Right ventricle myocardium inferior (tissue), 1 donor: Measurements from ENCODE around the gene UNC5A. TPM values are rescaled to one million over a fixed set of nuclear protein-coding genes. Genes with fewer than 3 reads are reported as not detected.
A peak's percentile ranks its signal among the peaks of the same experiment; 100 is the strongest.

Source experiments
- ATAC-seq: fragments of 200-7000 bp; cut with Tn5 transposase; one replicate; pipeline ENCODE4 v1.9.1; 2020; ENCODE audit warnings: mild to moderate bottlenecking, moderate library complexity
- DNase-seq: peaks from one replicate; pipeline ENCODE4 v3.0.0; 2021; ENCODE audit errors: missing footprints
- intact Hi-C: fragments of 100-400 bp; cut with DNase I; formaldehyde crosslinking; loops from one replicate; pipeline ENCODE4 v1.11.0; 2022
- total RNA-seq: library from RNA; stranded (reverse); fragmentation: NEBNext Ultra II Directional; extraction: Animal tissue kit (Norgen Biotek cat#: 25700); gene quantifications from one replicate; pipeline ENCODE4 v1.2.1, GENCODE V29; 2021
- donor health status: DM: no; HTN: yes; CAD: no; lungs with severe emphysema.

UNC5A gene
- total RNA-seq, 1 donor from 2014 or later: 0.08 TPM

GRCh38 chr5:176796970-176797369 lies 13.4 kb upstream of the UNC5A start:
- intact Hi-C loops: no loop called here
- ATAC-seq (no peak), DNase-seq (peak; percentile 9)

GRCh38 chr5:176797456-176798050 lies 12.8 kb upstream of the UNC5A start:
- intact Hi-C loops: no loop called here
- peak; percentile 52 for DNase-seq
- no peak for ATAC-seq

GRCh38 chr5:176798086-176798876 lies 12.1 kb upstream of the UNC5A start:
- DNase-seq (peak; percentile 4), ATAC-seq (no peak)
- intact Hi-C loops: no loop called here

- DNase-seq: peak; percentile 4
- intact Hi-C loops: no loop called here
- ATAC-seq: no peak
Measured at GRCh38 chr5:176798949-176799348, 11.4 kb upstream of the UNC5A start.

- intact Hi-C loops: no loop called here
- peak; percentile 1 for DNase-seq
- ATAC-seq: no peak
Measured at GRCh38 chr5:176799488-176799887, 10.9 kb upstream of the UNC5A start.

- intact Hi-C loops: no loop called here
Measured at GRCh38 chr5:176800024-176800423, 10.3 kb upstream of the UNC5A start.

GRCh38 chr5:176802116-176802784 lies 8.1 kb upstream of the UNC5A start:
- DNase-seq: peak; percentile 1
- intact Hi-C loops: no loop called here
- no peak for ATAC-seq

More at GRCh38 chr5:176800024-176800423, 10.3 kb upstream of the UNC5A start:
- ATAC-seq (no peak), DNase-seq (peak; percentile 25)

DNA sequence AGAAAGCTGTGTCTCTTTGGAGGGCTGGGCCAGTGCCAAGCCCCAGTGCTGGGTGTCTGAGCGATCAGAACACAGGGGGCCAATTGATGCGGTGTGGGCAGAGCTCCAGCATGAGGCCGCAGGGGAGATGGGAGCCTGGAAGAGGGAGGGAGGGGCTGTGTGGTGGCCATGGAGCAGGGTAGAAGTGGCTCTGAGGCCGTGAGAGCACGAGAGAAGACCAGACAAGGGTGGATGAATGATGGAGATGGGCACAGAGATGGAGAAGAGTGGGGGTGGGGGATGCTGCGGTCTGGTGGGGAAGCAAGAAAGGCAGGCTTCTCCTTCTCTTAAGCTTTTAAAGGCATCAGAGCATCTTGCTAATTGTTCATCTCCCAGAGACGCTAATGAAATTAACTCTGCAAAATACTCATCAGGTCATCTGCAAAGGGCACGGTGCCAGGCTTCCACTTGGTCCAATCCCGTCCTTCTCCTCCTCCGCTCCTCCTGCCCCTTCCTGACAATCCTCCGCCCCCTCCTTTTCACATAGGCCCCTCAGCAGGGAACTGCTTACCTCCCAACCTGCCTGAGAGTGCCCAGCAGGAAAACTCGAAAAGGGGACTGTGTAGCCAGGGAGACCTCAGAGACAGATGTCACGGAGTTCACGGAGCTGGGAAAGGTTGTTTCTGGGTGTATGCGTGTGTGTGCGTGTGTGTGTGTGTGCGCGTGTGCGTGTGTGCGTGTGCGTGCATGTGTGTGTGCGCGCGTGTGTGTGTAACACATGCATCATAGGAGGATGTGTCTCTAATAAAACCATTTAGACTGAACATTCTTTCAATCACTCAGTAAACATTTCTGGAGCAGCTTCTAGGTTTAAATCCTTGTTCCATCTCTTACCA lies 7.1 kb upstream of the UNC5A start:
- intact Hi-C loops: no loop called here
- ATAC-seq (no peak), DNase-seq (peak; percentile 48)

DNA sequence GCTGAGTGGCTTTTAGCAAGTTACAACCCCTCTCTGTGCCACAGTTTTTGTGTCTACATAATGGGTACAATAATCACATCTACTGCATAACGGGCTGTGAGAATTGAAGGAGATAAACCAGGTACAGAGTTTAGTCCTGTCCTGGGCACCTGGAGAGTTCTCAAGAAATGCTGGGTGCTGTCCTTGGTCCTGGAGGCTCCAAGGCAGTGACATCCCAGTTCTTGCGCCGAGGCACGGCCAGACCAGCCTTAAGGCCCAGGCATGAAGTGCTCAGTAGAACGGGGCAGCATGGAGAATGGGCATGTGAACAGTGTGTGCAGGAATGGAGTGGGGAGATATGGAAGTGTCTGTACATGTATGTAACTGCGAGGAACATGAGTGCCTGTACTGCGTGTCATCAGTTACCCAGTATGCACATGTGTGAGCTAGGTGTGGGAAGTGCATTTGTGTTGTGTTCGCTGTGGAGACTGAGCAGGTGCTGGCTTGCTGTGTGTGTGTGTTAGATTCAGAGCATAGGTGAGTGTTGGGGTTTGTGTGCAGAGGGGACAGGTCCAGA lies 6.3 kb upstream of the UNC5A start:
- intact Hi-C loops: no loop called here
- DNase-seq: peak; percentile 8
- ATAC-seq: no peak

DNA sequence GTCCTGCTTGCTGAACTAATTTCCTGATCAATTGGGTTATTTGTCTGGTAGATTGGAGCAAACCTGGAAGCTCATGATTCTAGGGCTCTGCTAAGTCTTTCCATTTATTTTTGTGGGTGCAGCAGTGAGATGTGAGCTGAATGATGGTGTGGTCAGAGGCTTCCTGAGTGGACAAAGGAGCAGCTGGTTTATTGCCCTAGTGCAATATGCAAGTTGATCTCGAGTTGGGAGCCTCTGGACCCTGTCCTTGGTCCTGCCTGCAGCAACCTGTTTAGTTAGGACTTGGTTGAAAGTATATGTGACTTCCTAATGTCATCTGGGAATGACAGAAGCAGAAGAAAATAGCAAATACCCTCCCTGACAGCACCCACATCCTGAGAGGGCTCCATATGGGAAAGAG lies 4.2 kb upstream of the UNC5A start:
- intact Hi-C loops: no loop called here
- DNase-seq: no peak
- ATAC-seq: no peak

DNA sequence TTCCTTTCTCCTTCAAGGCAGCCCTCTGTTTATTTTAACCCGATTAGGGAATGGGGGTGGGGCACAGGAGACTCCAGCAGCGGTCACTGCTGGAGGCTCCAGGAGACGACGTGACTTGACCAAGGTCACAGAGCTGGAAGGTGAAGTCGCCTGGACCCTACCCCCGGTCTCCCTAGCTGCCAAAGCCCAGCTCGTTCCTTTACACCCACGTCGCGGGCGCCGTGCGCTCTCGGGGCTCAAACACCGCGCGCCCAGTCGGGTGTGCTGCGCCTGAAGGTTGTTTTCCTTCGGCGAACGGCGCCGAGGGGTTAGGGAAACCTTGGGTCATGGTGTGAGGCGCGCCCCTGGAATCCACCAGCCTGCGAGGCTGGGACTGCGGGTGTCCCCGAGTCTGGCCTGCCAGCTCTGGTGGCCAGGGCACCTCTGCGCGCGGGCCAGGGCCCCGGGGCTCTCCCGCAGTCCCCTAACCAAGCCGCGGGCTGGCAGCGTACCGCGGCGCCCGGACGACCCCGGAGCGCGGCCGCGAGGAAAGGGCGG lies 747 bp upstream of the UNC5A start:
- intact Hi-C loops: no loop called here
- ATAC-seq (no peak), DNase-seq (no peak)

DNA sequence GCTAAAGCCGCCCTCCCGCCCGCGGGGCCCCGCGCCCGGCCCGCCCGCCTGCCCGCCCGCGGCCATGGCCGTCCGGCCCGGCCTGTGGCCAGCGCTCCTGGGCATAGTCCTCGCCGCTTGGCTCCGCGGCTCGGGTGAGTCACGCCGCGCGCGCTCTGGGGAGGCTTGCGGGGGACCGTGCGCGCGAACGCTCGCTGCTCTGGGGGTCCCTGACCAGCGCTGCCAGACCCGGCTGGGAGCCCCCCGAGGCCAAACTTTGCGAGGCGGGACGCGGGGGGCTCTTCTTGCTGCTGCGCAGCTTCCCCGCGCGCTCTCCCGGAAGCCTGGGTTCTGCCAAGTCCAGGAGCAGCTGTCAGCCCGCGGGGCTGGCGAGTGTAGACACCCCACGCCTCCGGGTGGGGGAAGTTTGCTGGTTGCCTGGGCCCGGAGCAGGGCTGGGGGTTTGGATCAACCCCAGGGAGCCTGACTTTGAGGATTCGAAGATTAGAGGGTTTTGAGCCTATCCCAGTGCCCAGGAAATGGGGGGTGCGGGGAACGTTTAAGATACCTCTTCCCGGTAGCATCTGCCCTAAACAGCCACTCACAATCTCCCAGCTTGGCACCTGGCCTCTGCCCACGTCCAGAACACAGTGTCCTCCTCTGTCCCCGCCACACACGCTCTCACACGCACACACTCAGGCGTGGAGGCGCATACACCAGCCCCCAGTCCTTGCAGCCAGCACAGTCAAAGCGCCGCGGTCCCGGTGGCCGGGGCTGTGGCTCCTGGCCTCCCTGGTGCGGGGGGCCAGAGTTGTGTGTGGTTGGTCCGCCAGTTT lies 535 bp downstream of the UNC5A start:
- intact Hi-C loops: no loop called here
- ATAC-seq (no peak), DNase-seq (peak; percentile 58)

- DNase-seq: peak; percentile 11
- no peak for ATAC-seq
- intact Hi-C loops: no loop called here
Measured at GRCh38 chr5:176812269-176813259, 2.2 kb downstream of the UNC5A start.

DNA sequence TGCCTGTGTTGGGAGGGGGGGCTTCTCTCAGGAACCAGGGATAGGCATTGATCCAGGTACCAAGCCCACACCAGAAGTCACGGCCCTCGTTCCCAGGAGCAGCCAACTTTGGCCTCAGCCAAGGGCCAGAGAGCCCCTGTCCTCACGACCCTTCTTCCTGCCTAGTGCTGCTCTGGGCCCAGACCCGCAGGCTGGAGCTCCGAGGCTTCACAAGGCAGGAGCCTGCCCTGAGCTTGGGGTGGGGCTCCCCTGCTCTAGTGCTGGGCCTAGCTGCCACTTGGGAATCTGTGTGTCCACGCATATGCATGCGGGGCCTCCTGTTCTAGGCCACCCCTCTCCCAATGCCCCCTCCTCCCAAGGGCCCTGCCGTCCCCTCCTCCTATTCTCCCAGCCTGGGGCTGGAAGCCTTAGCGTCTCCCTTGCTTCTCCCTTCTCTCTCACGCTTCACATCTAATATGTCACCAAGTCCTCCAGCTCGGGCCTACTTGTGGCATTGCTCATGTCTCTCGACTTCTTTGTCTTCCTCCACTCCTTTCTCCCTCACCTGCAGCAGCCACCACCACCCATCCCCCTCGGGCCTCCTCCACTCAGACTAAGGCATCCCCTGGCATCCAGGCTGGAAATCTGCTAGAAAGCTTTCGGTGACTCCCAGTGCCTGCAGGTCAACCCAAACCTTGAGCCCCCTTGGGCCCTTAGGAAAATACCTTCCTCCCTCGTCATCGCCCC lies 3.4 kb downstream of the UNC5A start:
- intact Hi-C loops: no loop called here
- ATAC-seq (no peak), DNase-seq (peak; percentile 60)

- ATAC-seq: no peak
- peak; percentile 33 for DNase-seq
- intact Hi-C loops: no loop called here
Measured at GRCh38 chr5:176814313-176814685, 3.9 kb downstream of the UNC5A start.
